Mucosa of descending colon (tissue), 3 donors: Measurements from ENCODE around the gene RAE1. TPM values are rescaled to one million over a fixed set of nuclear protein-coding genes. Genes with fewer than 3 reads are reported as not detected.
A peak's percentile ranks its signal among the peaks of the same experiment; 100 is the strongest.

ENCODE experiments used
- ATAC-seq: fragments of 200-7000 bp; cut with Tn5 transposase; one replicate; pipeline ENCODE4 v1.9.1; 2020; ENCODE audit warnings: mild to moderate bottlenecking, moderate library complexity
- DNase-seq, 3 donors: peaks; one replicate each; pipeline ENCODE4 v3.0.0-alpha.2; 2020
- H3K36me3 ChIP-seq: fragments of 200-600 bp; one replicate; pipeline ENCODE4 v1.8.0; 2021; ENCODE audit warnings: low read depth, mild to moderate bottlenecking
- H3K4me1 ChIP-seq: fragments of 200-600 bp; one replicate; pipeline ENCODE4 v1.8.0; 2021; ENCODE audit warnings: low read depth, mild to moderate bottlenecking
- H3K4me3 ChIP-seq: fragments of 200-600 bp; one replicate; pipeline ENCODE4 v1.8.0; 2021; ENCODE audit warnings: mild to moderate bottlenecking
- H3K9me3 ChIP-seq: fragments of 200-600 bp; one replicate; pipeline ENCODE4 v1.8.0; 2021; ENCODE audit warnings: mild to moderate bottlenecking
- CTCF ChIP-seq: fragments of 200-600 bp; IDR thresholded peaks from one replicate; pipeline ENCODE4 v1.8.0; 2022; ENCODE audit warnings: antibody characterized with exemption, mild to moderate bottlenecking
- intact Hi-C, 2 donors: fragments of 100-400 bp; cut with DNase I in 1 of 2; cut with micrococcal nuclease in 1 of 2; formaldehyde crosslinking; loops; one replicate each; pipeline versions ENCODE4 v1.11.0 to v1.11.1; 2022; cut with DNase I, micrococcal nuclease
- total RNA-seq, 3 donors: library from RNA; stranded (reverse); fragmentation: NEBNext Ultra II Directional in 2 of 3; extraction: Animal tissue kit (Norgen Biotek cat#: 25700) in 2 of 3; gene quantifications; one replicate each; pipeline versions ENCODE4 v1.2.1 to v1.2.4, GENCODE V29; 2021 to 2023
- donor health status: DM: no; HTN: no; CAD: no; lungs with moderate emphysema.
- donor health status: DM: no; HTN: no; CAD: no.
- donor health status: DM: no; HTN: yes; CAD: no.

Gene RAE1
- total RNA-seq, 3 donors from 2014 or later, result 17.6 to 21.0 (median 19.9) TPM

- Histone ChIP-seq H3K4me3 (no peak overlapping the region), H3K4me1 (peaks cover 11% of the 10 kb centered on the region), H3K9me3 (no peaks in the 10 kb centered on the region), H3K36me3 (peaks cover 11% of the 10 kb centered on the region)
- no peak for ATAC-seq
- intact Hi-C loops, result loop anchor here in 1 of 2 donors (10.0 kb wide), 1 partner anchor 216 kb away; no protein-coding TSS in a partner anchor
- no peak for DNase-seq
- TF ChIP-seq CTCF, result no peak
Measured at GRCh38 chr20:57378646-57379262, 27.7 kb downstream of the RAE1 start.

- Histone ChIP-seq H3K9me3 (no peaks in the 10 kb centered on the region), H3K4me1 (peaks cover 16% of the 10 kb centered on the region), H3K36me3 (peaks cover 7% of the 10 kb centered on the region), H3K4me3 (no peak overlapping the region)
- no peak for TF ChIP-seq CTCF
- intact Hi-C loops, result loop anchor here in 1 of 2 donors (10.0 kb wide), 1 partner anchor 216 kb away; no protein-coding TSS in a partner anchor
- ATAC-seq (no peak), DNase-seq (no peak)
Measured at GRCh38 chr20:57379263-57379647, 28.2 kb downstream of the RAE1 start.

DNA sequence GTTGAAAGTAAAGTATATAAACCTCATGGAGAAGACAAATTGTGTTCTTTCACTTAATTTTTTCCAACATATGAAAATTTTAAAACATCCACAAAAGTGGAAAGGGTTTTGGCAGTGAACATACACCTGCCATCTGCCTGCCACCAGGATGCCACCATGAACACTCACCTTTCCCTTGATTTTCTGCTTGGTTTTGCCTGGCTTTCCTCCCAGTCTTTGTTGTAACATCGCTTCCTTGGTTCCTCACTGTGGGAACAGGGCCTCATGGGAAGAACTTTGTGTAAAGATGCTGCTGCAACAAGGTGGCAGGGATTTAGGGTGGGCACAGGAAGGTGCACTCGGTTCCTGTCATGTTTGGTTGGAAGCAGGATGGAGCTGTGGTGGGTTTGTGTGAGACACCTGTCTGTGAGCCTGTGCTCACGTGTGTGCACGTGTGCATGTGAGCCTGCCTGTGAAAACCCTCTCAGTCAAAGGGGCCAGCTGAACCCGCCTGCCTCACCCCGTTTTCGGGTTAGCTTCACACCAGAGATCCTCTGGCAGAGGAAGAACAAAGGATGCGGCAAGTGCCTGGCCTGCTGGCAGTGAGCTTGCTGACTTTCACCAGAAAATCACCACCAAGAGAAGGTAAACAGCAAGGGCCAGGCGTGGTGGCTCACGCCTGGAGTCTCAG lies 29.2 kb downstream of the RAE1 start:
- Histone ChIP-seq H3K4me3 (no peak overlapping the region), H3K9me3 (no peaks in the 10 kb centered on the region), H3K36me3 (no peaks in the 10 kb centered on the region), H3K4me1 (peaks cover 26% of the 10 kb centered on the region)
- ATAC-seq (no peak), DNase-seq (peak in 1 of 3 donors; percentile 21)
- TF ChIP-seq CTCF, result no peak
- intact Hi-C loops, result loop anchor here in 1 of 2 donors (2.0 to 10.0 kb wide), 2 partner anchors 115 to 205 kb away; no protein-coding TSS in a partner anchor

- intact Hi-C loops, result loop anchor here in 1 of 2 donors (2.0 to 10.0 kb wide), 2 partner anchors 113 to 203 kb away; no protein-coding TSS in a partner anchor
- ATAC-seq, result peak; percentile 56
- Histone ChIP-seq H3K36me3 (no peaks in the 10 kb centered on the region), H3K4me1 (peaks cover 30% of the 10 kb centered on the region), H3K9me3 (no peaks in the 10 kb centered on the region), H3K4me3 (no peak overlapping the region)
- TF ChIP-seq CTCF, result peak; percentile 90
- peak; percentile 83 to 93 (median 93) for DNase-seq
Measured at GRCh38 chr20:57381596-57382503, 30.8 kb downstream of the RAE1 start.

- ATAC-seq (no peak), DNase-seq (no peak)
- Histone ChIP-seq H3K4me3 (no peak overlapping the region), H3K9me3 (no peaks in the 10 kb centered on the region), H3K4me1 (peaks cover 30% of the 10 kb centered on the region), H3K36me3 (no peaks in the 10 kb centered on the region)
- TF ChIP-seq CTCF, result no peak
- intact Hi-C loops, result loop anchor here in 1 of 2 donors (10.0 kb wide), 1 partner anchor 202 kb away; no protein-coding TSS in a partner anchor
Measured at GRCh38 chr20:57382516-57382915, 31.5 kb downstream of the RAE1 start.
